Naive B cell (primary cell): ENCODE data around the gene ZNF362. TPM values are rescaled to one million over a fixed set of nuclear protein-coding genes. Genes with fewer than 3 reads are reported as not detected.

Experiments used
- ATAC-seq, 2 donors: fragments of 150-1000 bp; cut with Tn5 transposase; 2 replicates each; pipeline ENCODE4 v1.10.0; 2021; ENCODE audit warnings: low read depth in 2 of 2, mild to moderate bottlenecking in 2 of 2, moderate library complexity in 2 of 2
- DNase-seq: peaks from one replicate; pipeline ENCODE4 v3.0.0; 2022
- H3K27ac Mint-ChIP-seq, 6 donors: one replicate each; pipeline ENCODE4 v1.8.0; 2020 to 2022; ENCODE audit warnings: mild to moderate bottlenecking in 6 of 6, mixed read lengths in 6 of 6, moderate library complexity in 5 of 6, inconsistent platforms in 2 of 6
- H3K27me3 Mint-ChIP-seq, 3 donors: one replicate each; pipeline ENCODE4 v1.8.0; 2021 to 2022; ENCODE audit warnings: mixed read lengths in 3 of 3, mild to moderate bottlenecking in 1 of 3
- H3K36me3 Mint-ChIP-seq, 2 donors: one replicate each; pipeline ENCODE4 v1.8.0; 2020 to 2022; ENCODE audit warnings: mixed read lengths in 2 of 2, inconsistent platforms in 1 of 2, mild to moderate bottlenecking in 1 of 2
- H3K4me1 Mint-ChIP-seq, 3 donors: one replicate each; pipeline ENCODE4 v1.8.0; 2020 to 2022; ENCODE audit warnings: mixed read lengths in 3 of 3, inconsistent platforms in 1 of 3, mild to moderate bottlenecking in 1 of 3, moderate library complexity in 1 of 3
- H3K4me3 Mint-ChIP-seq, 8 donors: one replicate each; pipeline ENCODE4 v1.8.0; 2020 to 2022; ENCODE audit warnings: mild to moderate bottlenecking in 8 of 8, mixed read lengths in 8 of 8, moderate library complexity in 8 of 8, inconsistent platforms in 2 of 8
- H3K9me3 Mint-ChIP-seq, 7 donors: one replicate each; pipeline ENCODE4 v1.8.0; 2020 to 2022; ENCODE audit warnings: mixed read lengths in 7 of 7, mild to moderate bottlenecking in 5 of 7, inconsistent platforms in 2 of 7, moderate library complexity in 1 of 7
- polyA plus RNA-seq, 6 donors: library from polyadenylated mRNA; unstranded; fragments of 300-500 nt; fragmentation: Illumina TruSeq; gene quantifications; one replicate each; pipeline ENCODE4 v1.2.3, GENCODE V29; 2021; ENCODE audit warnings: low read depth in 6 of 6

The ZNF362 gene
- polyA plus RNA-seq, 6 donors from 2014 or later = 10.0 to 25.5 (median 12.7) TPM

DNA sequence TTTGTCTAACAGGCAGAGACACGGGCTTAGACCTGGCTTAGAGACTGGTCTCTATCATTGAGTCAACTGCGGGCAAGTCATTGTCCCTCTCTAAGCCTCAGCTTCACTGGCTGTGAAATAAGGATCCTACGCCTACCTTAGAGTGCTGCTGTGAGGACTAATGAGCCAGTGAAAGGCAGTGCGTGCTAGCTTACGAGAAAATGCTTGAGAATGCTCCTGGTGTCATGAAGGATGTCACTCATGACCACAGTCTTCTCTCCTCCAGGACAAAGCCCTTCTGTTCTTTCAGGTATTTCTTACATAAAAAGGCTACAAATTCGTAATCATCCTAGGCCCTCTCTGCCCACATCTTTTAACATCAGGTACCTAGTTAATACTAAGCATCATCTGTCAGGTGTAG lies 81.1 kb downstream of the ZNF362 start:
- ATAC-seq (no peak), DNase-seq (no peak)
- no peak overlapping the region for H3K4me3 Mint-ChIP-seq
- H3K4me1 Mint-ChIP-seq = peaks cover 30 to 39% (median 38%) of the 10 kb centered on the region in 3 donors
- H3K27ac Mint-ChIP-seq = no peak overlapping the region
- peaks cover 0 to 8% of the 10 kb centered on the region in 2 donors for H3K36me3 Mint-ChIP-seq
- no peaks in the 10 kb centered on the region for H3K27me3 Mint-ChIP-seq
- no peaks in the 10 kb centered on the region for H3K9me3 Mint-ChIP-seq

DNA sequence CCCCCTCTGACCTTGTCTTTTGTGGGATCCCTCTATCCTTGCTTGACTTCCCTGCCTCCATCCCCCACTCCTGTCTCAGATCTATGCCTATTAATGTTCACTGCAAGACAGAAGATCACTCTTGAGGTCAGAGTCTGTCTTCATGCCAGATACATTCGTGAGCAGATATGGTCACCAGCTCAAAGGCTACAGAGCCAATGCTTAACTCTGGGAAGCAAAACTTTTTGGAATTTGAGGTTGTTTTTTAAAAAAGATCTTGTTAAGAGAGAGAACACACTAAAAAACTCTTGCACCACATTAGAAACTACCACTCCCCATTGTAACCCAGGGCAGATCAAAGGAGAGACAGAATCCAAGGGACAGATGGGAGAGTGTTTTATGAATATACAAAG lies 81.8 kb downstream of the ZNF362 start:
- Mint-ChIP-seq H3K27ac (no peak overlapping the region), H3K36me3 (peaks cover 0 to 8% of the 10 kb centered on the region in 2 donors), H3K27me3 (no peaks in the 10 kb centered on the region), H3K4me1 (peaks cover 31 to 44% (median 41%) of the 10 kb centered on the region in 3 donors), H3K4me3 (no peak overlapping the region), H3K9me3 (no peaks in the 10 kb centered on the region)
- ATAC-seq (no peak), DNase-seq (no peak)

DNA sequence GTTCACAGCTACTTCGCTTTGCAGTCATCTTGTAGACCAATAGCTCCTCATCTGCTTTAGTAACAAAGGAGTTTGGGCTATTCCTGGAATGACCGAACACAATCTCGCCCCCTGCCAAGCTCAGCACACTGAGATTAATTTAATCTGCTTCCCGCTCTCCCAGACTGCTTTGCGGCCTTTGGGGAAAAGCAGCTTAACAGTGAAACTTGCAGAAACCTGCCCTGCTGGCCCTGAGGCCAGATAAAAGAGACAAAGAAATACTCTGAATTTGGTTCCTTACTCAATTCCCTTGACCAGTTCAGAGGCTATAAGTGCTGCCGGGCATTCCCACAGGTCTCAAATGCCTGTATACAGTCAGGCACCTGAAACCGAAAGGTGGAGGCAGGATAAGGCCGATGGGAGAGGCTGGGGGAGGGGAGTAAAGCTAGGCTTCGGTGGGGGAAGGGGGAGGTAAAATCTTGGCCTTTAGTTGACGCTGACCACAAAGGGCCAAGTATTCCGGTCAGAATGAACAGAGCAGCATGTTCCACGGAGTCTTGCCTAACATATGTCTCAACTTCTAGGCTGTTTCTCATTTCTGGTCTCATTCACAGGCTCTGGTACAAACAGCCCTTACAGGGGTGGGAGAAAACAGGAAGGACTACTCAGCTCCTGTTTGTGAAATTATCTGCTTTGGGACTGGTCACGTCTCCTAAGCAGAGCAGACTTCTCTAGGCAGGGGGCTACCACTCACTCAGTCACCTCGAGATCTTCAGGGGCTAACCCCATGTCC lies 82.3 kb downstream of the ZNF362 start:
- peaks cover 29 to 44% (median 43%) of the 10 kb centered on the region in 3 donors for H3K4me1 Mint-ChIP-seq
- H3K27me3 Mint-ChIP-seq = no peaks in the 10 kb centered on the region
- H3K27ac Mint-ChIP-seq = no peak overlapping the region
- no peak overlapping the region for H3K4me3 Mint-ChIP-seq
- DNase-seq (no peak), ATAC-seq (no peak)
- peaks cover 0 to 2% of the 10 kb centered on the region in 2 donors for H3K36me3 Mint-ChIP-seq
- no peaks in the 10 kb centered on the region for H3K9me3 Mint-ChIP-seq

DNA sequence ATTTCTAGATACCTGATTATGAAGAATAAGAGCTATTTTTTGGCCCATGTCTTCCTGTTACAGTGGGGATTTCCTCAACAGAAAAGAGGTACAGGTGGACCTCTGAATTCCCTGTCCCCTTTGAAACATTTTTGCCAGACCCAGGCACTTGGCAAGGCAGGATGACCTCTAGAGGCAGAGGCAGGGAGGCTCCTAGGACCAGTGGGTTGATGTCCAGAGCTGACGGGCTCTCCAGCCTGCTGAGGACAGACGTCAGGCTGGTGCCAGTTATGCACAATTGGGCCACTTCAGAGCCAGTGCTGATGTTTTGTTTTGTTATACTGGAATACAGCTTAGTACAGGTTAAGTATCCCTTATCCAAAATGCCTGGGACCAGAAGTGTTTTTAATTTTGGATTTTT lies 83.1 kb downstream of the ZNF362 start:
- ATAC-seq = no peak
- peaks cover 28 to 44% (median 43%) of the 10 kb centered on the region in 3 donors for H3K4me1 Mint-ChIP-seq

DNA sequence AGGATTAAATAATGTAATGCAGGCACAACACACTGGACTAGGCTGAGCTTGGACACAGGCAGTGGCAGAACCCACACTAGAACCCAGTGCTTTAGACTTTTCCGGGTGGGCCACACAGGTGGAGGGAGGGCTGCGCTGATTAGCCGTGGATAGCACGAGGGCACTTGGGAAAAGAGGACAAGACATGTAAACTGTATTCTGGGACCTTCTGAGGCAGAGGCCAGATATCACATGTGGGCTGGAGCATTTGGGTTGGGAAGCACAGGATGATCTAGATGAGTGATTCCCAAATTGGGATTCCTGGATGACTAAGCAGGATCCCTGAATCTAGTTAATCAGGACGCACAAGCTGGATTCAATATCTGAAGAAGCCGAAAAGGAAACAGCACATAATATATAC lies 84.9 kb downstream of the ZNF362 start:
- peaks cover 23 to 41% (median 38%) of the 10 kb centered on the region in 3 donors for H3K4me1 Mint-ChIP-seq
- ATAC-seq (no peak), DNase-seq (no peak)
- H3K4me3 Mint-ChIP-seq = no peak overlapping the region
- H3K27me3 Mint-ChIP-seq = no peaks in the 10 kb centered on the region
- no peaks in the 10 kb centered on the region for H3K36me3 Mint-ChIP-seq
- H3K27ac Mint-ChIP-seq = peak overlapping the region in 2 of 6 donors; percentile 54 to 89
- no peaks in the 10 kb centered on the region for H3K9me3 Mint-ChIP-seq

More for the DNA sequence above, 83.1 kb downstream of the ZNF362 start:
- Mint-ChIP-seq H3K4me3 (no peak overlapping the region), H3K36me3 (no peaks in the 10 kb centered on the region), H3K27me3 (no peaks in the 10 kb centered on the region), H3K27ac (no peak overlapping the region), H3K9me3 (no peaks in the 10 kb centered on the region)
- no peak for DNase-seq

DNA sequence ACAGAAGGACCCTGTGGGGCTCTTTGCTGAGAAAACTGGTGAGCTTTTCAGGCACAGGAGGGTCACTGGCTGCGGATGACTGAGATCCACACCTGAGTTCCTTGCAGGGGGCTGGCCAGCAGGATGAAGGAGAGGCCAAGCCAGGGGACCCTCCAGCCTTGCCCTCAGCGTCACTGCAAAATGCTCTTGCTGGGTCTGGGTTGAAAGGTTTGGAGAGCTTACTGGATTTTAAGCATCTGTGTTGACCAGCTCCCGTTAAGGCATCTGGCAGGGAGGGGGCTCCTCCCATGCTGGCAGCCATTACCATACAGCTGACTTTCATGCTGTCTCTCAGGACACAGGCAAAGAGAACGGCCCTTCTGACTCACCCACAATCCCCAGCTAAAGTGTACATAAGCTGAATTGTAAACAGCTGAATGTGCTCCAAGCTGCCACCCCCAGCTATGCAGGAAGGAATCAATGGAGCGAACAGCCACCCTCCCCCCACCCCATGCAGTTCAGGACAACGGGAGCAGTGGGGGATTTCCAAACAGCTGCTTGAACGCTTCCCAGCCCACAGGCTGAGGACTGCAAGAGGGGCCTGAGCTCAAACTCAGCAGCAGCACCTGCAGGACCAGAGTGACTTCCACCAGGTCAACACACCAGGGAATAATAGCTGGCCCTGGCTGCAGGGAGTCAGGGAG lies 85.9 kb downstream of the ZNF362 start:
- H3K4me1 Mint-ChIP-seq = peaks cover 31 to 50% (median 48%) of the 10 kb centered on the region in 3 donors
- DNase-seq (no peak), ATAC-seq (no peak)
- peak overlapping the region in 1 of 8 donors; percentile 32 for H3K4me3 Mint-ChIP-seq
- H3K36me3 Mint-ChIP-seq = no peaks in the 10 kb centered on the region
- H3K27ac Mint-ChIP-seq = peak overlapping the region in 1 of 6 donors; percentile 38
- no peaks in the 10 kb centered on the region for H3K9me3 Mint-ChIP-seq
- no peaks in the 10 kb centered on the region for H3K27me3 Mint-ChIP-seq

DNA sequence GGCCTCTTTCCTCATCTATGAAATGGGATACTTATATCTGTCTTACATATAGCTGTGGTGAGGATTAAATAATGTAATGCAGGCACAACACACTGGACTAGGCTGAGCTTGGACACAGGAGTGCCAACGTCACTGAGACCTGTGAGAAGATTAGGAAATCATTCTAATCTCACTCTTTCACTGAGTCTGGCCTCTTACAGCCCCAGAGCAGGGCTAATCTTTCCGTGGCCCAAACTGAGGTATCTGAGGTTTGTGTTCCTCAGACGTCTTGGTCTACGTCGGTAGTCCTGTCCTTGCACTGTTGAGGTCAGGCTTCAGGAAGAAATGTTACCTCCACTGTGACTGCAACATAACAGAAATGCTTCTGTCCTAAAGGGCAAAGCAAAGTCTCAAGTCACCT lies 87.2 kb downstream of the ZNF362 start:
- DNase-seq (no peak), ATAC-seq (no peak)
- Mint-ChIP-seq H3K27ac (peak overlapping the region in 1 of 6 donors; percentile 50), H3K4me3 (no peak overlapping the region), H3K4me1 (peaks cover 34 to 58% (median 53%) of the 10 kb centered on the region in 3 donors), H3K27me3 (no peaks in the 10 kb centered on the region), H3K36me3 (no peaks in the 10 kb centered on the region), H3K9me3 (no peaks in the 10 kb centered on the region)

DNA sequence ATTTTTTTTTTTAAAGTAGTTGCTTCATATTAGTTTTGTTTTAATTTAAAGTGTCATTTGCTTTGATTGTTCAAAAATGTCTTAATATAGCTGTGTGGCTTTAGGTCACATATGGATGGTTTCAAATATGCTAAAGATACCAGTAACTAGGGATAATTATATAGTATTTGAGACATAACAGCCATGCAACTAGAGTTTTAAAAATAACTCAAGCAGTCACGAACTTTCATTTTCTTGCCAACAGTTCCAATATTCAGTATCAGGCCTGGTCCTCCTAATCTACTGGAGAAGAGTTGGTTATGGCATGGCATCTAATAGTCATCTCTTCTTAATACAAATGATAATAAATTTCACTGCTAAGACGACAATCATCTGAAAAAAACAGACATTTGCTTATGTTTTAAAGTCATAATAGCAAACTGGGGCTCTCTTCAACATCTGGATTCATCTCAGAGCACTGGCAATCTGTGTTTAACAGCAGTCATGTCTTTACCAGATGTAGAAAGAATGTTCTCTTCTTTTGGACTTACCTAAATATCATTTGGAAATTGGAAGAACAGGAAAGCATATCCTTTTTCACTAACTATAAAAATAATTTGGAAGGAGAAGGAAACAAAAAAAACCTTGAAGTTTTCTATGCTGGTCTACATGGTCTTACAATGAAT lies 88.7 kb downstream of the ZNF362 start:
- H3K36me3 Mint-ChIP-seq = no peaks in the 10 kb centered on the region
- no peaks in the 10 kb centered on the region for H3K27me3 Mint-ChIP-seq
- H3K9me3 Mint-ChIP-seq = no peaks in the 10 kb centered on the region
- no peak for ATAC-seq
- peaks cover 40 to 52% (median 49%) of the 10 kb centered on the region in 3 donors for H3K4me1 Mint-ChIP-seq
- DNase-seq = no peak
- no peak overlapping the region for H3K27ac Mint-ChIP-seq
- peak overlapping the region in 1 of 8 donors; percentile 15 for H3K4me3 Mint-ChIP-seq

DNA sequence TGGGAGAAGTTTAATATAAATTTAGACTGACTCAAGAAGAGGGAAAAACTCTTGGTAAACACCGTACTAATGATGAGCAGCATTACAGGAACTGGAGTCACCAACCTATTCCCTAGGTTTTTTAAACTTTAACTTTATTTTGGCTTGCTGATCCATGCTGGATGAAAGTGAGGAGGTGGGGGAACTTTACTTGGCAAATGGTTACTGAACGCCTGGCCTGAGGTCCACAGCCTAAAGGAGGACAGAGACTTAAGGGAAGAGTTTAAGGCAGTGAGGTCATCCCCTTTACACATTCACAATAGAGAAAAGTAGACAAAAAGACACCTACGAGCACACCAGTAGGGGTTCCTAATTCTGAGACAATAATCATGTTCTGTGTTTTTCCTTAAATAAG lies 90.2 kb downstream of the ZNF362 start:
- Mint-ChIP-seq H3K27ac (peak overlapping the region in 1 of 6 donors; percentile 62), H3K36me3 (no peaks in the 10 kb centered on the region), H3K27me3 (no peaks in the 10 kb centered on the region), H3K9me3 (no peaks in the 10 kb centered on the region), H3K4me1 (peaks cover 42 to 52% (median 48%) of the 10 kb centered on the region in 3 donors), H3K4me3 (peak overlapping the region in 1 of 8 donors; percentile 85)
- ATAC-seq (no peak), DNase-seq (no peak)

DNA sequence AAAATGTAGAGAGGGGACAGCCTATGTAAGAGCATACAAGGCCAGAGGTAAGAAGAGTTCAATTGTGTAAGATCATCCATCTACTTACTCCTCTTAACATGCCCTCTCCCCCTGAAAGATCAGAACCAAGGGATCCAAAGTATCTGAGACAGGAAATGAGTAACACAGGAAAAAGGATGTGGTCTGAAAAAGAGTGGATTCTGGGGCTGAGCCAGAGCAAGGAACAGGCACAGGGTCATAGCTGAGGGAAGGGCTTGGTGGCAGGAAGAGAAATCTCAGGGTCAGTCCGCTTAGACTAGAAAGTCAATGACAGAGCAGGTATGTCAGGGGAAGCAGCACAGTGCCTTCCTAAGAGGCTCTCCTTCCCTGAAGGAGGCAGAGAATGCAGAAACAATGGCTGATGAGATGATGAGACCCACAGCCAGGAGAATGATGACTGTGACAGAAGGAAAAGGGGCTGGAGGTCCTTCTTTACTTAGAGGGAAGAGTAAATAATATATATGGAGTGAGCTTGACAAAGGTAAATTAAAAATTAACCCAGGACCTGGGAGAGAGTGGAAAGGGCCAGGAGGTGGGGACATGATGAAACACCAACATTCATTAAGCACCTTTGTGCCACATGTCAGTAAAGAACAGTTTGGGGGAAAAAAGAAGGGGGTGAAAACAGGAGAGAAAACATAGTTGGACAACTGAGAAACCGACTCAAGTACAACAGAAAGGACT lies 90.8 kb downstream of the ZNF362 start:
- H3K27me3 Mint-ChIP-seq = no peaks in the 10 kb centered on the region
- peak overlapping the region in 3 of 8 donors; percentile 81 to 95 (median 85) for H3K4me3 Mint-ChIP-seq
- H3K4me1 Mint-ChIP-seq = peaks cover 41 to 52% (median 43%) of the 10 kb centered on the region in 3 donors
- H3K27ac Mint-ChIP-seq = peak overlapping the region in 3 of 6 donors; percentile 9 to 62 (median 42)
- DNase-seq (no peak), ATAC-seq (no peak)
- no peaks in the 10 kb centered on the region for H3K36me3 Mint-ChIP-seq
- H3K9me3 Mint-ChIP-seq = no peaks in the 10 kb centered on the region

DNA sequence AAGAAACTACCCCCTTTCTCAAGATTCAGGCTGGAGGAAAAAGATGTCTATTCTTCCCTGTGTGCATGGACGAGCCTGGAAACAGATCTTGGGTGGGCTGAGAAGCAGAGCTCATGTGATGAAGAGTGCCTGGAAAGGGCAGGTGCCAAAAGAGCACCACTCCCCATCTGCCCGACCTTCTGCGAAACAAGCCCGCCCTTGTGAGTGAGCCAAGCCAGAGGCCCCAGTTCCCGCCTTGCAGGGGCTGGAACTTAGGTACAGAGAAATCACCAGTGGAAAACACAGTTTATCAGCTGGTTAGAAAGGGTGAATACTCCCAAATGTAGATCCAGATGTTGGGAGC lies 91.3 kb downstream of the ZNF362 start:
- Mint-ChIP-seq H3K36me3 (no peaks in the 10 kb centered on the region), H3K4me1 (peaks cover 36 to 46% (median 38%) of the 10 kb centered on the region in 3 donors)

DNA sequence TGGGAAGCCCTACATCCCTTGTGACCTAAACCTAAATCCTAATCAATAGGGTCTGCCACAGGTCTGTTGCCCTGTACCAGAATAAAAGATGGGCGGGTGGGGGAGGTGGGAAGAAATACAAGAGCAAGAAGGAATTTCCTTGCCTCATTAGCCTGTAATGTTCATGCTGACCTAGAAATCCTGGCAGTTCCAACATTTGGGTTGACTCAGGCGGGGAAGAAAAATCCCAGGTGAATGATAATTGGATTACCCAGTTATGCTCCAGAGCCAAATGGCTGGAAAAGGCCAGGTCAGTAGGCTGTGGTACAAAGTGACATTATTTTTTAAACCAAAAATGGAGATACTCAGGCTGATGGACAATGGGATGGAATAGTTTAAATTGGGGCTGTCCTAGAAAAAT lies 91.9 kb downstream of the ZNF362 start:
- H3K4me3 Mint-ChIP-seq = peak overlapping the region; percentile 71 to 97 (median 94)
- DNase-seq (no peak), ATAC-seq (no peak)
- H3K9me3 Mint-ChIP-seq = no peaks in the 10 kb centered on the region
- H3K36me3 Mint-ChIP-seq = no peaks in the 10 kb centered on the region
- no peaks in the 10 kb centered on the region for H3K27me3 Mint-ChIP-seq
- H3K4me1 Mint-ChIP-seq = peaks cover 33 to 41% (median 33%) of the 10 kb centered on the region in 3 donors
- H3K27ac Mint-ChIP-seq = peak overlapping the region in 3 of 6 donors; percentile 5 to 82 (median 33)

More for the DNA sequence above, 91.3 kb downstream of the ZNF362 start:
- H3K27me3 Mint-ChIP-seq = no peaks in the 10 kb centered on the region
- DNase-seq (no peak), ATAC-seq (no peak)
- no peaks in the 10 kb centered on the region for H3K9me3 Mint-ChIP-seq
- H3K27ac Mint-ChIP-seq = peak overlapping the region in 1 of 6 donors; percentile 9
- peak overlapping the region in 3 of 8 donors; percentile 81 to 95 (median 85) for H3K4me3 Mint-ChIP-seq

DNA sequence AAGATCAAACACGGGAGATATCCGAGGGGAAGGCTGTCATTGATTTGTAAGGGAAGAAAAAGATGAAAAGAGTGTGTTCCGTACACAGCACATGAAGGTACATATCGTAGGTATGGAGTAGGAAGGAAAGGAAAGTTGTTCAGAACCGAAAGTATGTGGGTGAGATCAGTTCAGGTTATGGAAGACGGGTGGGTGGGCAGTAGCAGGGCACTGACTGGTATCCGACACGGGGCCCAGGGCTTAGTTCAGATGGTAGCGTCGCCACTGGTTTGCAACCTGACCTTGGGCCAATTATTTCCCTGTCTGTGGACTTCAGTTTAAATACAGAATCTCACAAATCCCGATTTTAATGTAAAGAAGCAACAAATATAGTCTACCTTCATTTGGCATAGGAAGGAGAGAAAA lies 92.4 kb downstream of the ZNF362 start:
- Mint-ChIP-seq H3K36me3 (no peaks in the 10 kb centered on the region), H3K4me3 (peak overlapping the region; percentile 71 to 97 (median 94)), H3K9me3 (no peaks in the 10 kb centered on the region), H3K27me3 (no peaks in the 10 kb centered on the region), H3K27ac (peak overlapping the region in 5 of 6 donors; percentile 5 to 94 (median 82)), H3K4me1 (peaks cover 33 to 40% (median 33%) of the 10 kb centered on the region in 3 donors)
- DNase-seq (peak; percentile 6), ATAC-seq (no peak)
